OCI-LY7 (cell line): ENCODE measurements around the gene XRN2.

ENCODE experiments used
- EZH2phosphoT487 ChIP-seq: fragments of 200-600 bp; sonication (generic); IDR thresholded peaks from 2 replicates; pipeline ENCODE4 v1.6.1; 2018; ENCODE audit warnings: low read depth, borderline replicate concordance, mild to moderate bottlenecking, mixed run types, antibody characterized with exemption, low read length, moderate library complexity, mixed read lengths
- TF ChIP-seq, protein P1 (sequence below): fragments of 200-600 bp; sonication (generic); conservative IDR thresholded peaks from 2 replicates; pipeline ENCODE4 v1.5.1; 2014; ENCODE audit warnings: mild to moderate bottlenecking, antibody characterized with exemption, low read length, moderate library complexity, mixed read lengths

DNA sequence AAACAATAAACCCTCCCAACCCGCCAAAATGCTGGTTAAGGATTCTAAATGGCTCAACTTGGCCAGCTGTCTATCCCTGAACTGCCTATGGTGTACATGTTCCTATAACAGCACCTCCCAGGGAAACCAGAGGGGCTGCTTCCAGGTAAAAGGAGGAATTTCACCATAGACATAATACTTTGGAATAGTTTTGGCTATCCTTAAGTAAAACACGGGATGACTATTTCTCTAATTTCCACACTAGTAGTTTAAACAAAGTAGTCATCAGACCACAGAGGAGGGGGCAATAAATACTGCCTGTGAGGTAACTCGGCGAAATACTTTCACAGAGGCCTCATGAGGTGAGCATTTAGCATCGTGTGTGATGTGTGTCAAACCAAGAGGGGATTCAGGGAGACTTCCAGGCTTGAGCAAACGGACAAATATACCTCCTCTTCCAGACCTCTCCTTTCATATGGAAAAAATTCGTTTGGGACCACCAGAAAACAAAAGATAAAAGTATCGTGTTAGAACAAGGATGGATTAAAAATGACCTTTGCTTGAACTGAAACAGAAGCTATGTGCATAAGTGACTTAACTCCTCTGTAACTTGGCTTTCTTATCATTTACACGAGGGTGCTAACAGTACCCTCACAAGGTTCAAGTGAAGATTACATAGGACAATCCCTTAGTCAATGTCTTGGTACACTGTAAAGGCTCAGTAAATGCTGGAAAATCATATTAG lies 1.0 kb upstream of the XRN2 start:
- TF ChIP-seq, protein P1, sequence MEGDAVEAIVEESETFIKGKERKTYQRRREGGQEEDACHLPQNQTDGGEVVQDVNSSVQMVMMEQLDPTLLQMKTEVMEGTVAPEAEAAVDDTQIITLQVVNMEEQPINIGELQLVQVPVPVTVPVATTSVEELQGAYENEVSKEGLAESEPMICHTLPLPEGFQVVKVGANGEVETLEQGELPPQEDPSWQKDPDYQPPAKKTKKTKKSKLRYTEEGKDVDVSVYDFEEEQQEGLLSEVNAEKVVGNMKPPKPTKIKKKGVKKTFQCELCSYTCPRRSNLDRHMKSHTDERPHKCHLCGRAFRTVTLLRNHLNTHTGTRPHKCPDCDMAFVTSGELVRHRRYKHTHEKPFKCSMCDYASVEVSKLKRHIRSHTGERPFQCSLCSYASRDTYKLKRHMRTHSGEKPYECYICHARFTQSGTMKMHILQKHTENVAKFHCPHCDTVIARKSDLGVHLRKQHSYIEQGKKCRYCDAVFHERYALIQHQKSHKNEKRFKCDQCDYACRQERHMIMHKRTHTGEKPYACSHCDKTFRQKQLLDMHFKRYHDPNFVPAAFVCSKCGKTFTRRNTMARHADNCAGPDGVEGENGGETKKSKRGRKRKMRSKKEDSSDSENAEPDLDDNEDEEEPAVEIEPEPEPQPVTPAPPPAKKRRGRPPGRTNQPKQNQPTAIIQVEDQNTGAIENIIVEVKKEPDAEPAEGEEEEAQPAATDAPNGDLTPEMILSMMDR, result no peak
- no peak for TF ChIP-seq EZH2phosphoT487
